PFSK-1 (cell line): ENCODE data around the gene CLDN6.

Experiments
- FOXP2 ChIP-seq: optimal IDR thresholded peaks from 2 replicates; pipeline ENCODE3; 2011; ENCODE audit warnings: borderline replicate concordance, control low read depth, inconsistent platforms; ENCODE audit not compliant: insufficient read depth; ENCODE audit errors: extremely low read length, extremely low read depth
- POLR2AphosphoS5 ChIP-seq: IDR thresholded peaks from 2 replicates; pipeline ENCODE4 v1.6.1; 2012; ENCODE audit warnings: low read depth, mild to moderate bottlenecking, control low read depth, low read length, moderate library complexity
- SIN3A ChIP-seq: IDR thresholded peaks from 2 replicates; pipeline ENCODE4 v1.6.1; 2012; ENCODE audit warnings: mild to moderate bottlenecking, low read length, moderate library complexity, borderline replicate concordance; ENCODE audit not compliant: insufficient read depth
- TAF1 ChIP-seq: IDR thresholded peaks from 2 replicates; pipeline ENCODE4 v1.6.1; 2012; ENCODE audit warnings: low read length, control low read depth, borderline replicate concordance; ENCODE audit not compliant: insufficient read depth
- TF ChIP-seq, protein P1 (sequence below), 2 experiments: IDR thresholded peaks; 2 replicates each; pipeline versions ENCODE4 v1.6.1 to v1.8.0; 2011 to 2012; ENCODE audit warnings: low read depth in 2 of 2, low read length in 2 of 2, control low read depth in 1 of 2, inconsistent platforms in 1 of 2, mild to moderate bottlenecking in 1 of 2, moderate library complexity in 1 of 2; ENCODE audit not compliant: insufficient read depth in 1 of 2

DNA sequence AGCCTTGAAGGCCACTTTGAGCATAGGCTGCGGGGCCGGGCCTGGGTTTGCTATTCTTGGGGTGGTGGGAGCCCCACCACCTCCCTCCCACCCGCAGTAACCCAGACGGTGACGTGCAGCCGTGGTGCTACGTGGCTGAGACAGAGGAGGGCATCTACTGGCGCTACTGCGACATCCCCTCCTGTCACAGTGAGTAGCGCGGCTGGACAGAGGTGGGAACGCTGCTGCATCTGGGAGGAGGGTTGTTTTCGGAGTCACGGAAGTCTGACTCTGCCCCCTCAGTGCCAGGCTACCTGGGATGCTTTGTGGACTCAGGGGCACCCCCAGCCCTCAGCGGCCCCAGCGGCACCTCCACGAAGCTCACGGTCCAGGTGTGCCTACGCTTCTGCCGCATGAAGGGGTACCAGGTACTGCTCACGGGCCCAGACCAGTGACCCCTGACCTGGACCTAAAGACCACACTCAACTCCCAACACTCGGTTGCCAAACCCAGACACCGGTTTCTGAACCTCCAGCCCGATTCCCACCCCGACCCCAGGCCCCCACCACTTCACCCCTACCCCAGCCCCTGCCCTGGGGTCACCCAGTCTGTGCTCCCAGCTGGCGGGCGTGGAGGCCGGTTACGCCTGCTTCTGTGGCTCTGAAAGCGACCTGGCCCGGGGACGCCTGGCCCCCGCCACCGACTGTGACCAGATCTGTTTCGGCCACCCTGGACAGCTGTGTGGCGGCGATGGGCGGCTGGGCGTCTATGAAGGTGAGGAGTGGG is 51.8 kb downstream of the CLDN6 start:
- TF ChIP-seq POLR2AphosphoS5 (no peak), TAF1 (no peak), FOXP2 (no peak), SIN3A (no peak)
- TF ChIP-seq, protein P1, sequence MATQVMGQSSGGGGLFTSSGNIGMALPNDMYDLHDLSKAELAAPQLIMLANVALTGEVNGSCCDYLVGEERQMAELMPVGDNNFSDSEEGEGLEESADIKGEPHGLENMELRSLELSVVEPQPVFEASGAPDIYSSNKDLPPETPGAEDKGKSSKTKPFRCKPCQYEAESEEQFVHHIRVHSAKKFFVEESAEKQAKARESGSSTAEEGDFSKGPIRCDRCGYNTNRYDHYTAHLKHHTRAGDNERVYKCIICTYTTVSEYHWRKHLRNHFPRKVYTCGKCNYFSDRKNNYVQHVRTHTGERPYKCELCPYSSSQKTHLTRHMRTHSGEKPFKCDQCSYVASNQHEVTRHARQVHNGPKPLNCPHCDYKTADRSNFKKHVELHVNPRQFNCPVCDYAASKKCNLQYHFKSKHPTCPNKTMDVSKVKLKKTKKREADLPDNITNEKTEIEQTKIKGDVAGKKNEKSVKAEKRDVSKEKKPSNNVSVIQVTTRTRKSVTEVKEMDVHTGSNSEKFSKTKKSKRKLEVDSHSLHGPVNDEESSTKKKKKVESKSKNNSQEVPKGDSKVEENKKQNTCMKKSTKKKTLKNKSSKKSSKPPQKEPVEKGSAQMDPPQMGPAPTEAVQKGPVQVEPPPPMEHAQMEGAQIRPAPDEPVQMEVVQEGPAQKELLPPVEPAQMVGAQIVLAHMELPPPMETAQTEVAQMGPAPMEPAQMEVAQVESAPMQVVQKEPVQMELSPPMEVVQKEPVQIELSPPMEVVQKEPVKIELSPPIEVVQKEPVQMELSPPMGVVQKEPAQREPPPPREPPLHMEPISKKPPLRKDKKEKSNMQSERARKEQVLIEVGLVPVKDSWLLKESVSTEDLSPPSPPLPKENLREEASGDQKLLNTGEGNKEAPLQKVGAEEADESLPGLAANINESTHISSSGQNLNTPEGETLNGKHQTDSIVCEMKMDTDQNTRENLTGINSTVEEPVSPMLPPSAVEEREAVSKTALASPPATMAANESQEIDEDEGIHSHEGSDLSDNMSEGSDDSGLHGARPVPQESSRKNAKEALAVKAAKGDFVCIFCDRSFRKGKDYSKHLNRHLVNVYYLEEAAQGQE (IDR thresholded peaks at IDR 0.05; ENCODE audit: insufficient read depth in 1 of 2, low read depth in 2 of 2, low read length in 2 of 2), result no peak
